ENCODE data around the gene RASEF.
A peak's percentile ranks its signal among the peaks of the same experiment; 100 is the strongest.
"Not testable (repeated sequence)": the region's sequence is repeated elsewhere in the genome, so short reads cannot be mapped to it uniquely, and the experiment has no call there.

Gene RASEF

DNA sequence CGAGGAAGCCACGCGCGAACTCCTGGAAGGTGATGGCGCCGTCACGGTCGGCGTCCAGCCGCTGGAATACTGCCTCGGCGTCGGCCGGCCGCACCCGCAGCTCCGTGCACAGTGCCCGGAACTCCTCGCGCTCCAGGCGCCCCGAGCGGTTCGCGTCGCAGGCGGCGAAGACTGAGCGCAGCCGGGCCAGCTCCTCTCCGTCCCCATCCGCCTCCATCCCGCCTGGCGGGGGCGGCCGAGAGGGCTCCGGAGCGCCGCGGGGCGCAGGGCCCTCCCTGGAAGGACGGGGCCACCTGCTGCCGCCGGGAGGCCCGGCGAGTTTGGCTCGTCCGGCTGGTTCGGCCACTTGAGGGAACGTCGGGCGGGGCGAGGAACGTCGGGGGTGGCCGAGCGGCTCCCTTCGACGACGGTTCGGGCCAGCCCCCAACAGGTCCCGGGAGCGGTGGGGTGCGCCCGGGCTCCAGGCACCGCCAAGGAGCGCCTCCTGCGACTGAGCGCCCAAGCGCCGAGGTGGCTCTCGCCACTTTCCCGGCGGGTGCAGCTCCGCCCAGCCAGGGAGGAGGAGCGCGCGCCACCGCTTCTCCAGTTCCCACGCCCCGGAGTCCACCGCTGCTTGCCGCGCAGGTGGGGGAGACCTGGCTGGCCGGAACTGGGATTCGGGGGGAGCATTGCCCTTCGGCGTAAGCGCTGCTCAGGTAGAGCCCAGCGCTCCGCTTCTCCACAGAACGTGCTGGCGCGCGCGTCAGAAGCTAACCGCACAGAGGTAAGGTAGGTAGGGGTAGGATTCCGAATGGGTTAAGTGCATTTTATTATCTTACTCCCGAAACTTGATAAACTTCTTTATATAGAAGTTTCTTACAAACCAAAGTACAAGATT lies at the start of gene RASEF:
RASEF (minus strand) TSS at position 492 of the 877 bp plus-strand sequence; CDS start at position 217, 275 bp downstream.
- peak within 1 kb of the TSS; percentile 44 for H3K4me3 ChIP-seq (ENCODE audit: low read depth, low read length)

GRCh38 chr9:83111169-83111568 lies 48.2 kb upstream of the RASEF start:
- H3K4me3 ChIP-seq (ENCODE audit: low read depth, low read length) = no peak overlapping the region

GRCh38 chr9:83109296-83109695 lies 46.4 kb upstream of the RASEF start:
- H3K4me3 ChIP-seq (ENCODE audit: low read depth, low read length) = no peak overlapping the region

- H3K4me3 ChIP-seq (ENCODE audit: low read depth, low read length) = no peak overlapping the region
Observed at GRCh38 chr9:83108208-83108607, 45.3 kb upstream of the RASEF start.

DNA sequence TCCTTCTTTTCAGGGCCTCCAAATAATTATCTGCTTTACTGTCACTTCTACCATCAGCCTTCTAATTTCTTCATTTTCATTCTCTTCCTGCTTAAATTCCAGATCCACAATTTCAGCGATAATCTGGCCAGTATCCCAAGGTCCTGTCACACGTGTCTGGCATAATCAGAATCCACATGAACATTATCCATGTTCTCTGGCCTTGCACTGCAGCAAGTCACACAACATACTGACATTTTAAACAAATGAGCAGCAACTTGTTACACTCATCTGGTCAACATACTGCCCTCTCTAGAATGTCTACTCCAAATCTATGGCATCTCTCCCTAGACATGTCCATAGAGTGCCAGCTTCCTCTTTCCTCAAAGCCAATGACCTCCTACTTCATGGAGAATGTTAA lies 43.8 kb upstream of the RASEF start:
- no peak overlapping the region for H3K4me3 ChIP-seq (ENCODE audit: low read depth, low read length)

DNA sequence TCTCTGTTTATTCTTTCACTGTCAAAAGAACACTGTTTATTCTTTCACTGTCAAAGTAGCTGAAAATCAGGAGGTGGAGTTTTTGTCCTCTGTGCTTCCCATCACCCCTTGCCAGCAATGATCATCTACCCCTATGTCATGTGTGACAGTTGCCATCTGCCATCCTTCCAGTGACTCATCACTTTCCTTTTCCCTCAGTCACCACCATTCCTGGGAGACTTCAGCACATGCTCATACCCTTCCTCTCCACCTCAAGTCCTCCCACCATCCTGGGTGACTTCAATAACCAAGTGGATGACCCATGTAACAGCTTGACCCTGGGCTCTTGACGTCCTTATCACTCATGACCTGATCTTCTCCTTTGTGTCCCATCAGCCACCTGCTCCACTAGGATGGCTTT lies 43.3 kb upstream of the RASEF start:
- no peak overlapping the region for H3K4me3 ChIP-seq (ENCODE audit: low read depth, low read length)

- H3K4me3 ChIP-seq (ENCODE audit: low read depth, low read length) = no peak overlapping the region
Observed at GRCh38 chr9:83097633-83098032, 34.7 kb upstream of the RASEF start.

DNA sequence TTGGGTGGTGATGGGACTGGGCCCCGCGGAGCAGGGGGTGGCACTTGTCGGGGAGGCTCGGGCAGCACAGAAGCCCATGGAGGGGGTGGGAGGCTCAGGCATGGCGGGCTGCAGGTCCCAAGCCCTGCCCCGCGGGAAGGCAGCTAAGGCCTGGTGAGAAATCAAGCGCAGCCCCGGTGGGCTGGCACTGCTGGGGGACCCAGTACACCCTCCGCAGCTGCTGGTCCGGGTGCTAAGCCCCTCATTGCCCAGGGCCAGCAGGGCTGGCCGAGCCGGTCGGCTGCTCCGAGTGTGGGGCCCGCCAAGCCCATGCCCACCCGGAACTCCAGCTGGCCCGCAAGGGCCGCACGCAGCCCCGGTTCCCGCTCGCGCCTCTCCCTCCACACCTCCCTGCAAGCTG lies 30.4 kb upstream of the RASEF start:
- not testable (repeated sequence) for H3K4me3 ChIP-seq (ENCODE audit: low read depth, low read length)

GRCh38 chr9:83081846-83082245 lies 18.9 kb upstream of the RASEF start:
- no peak overlapping the region for H3K4me3 ChIP-seq (ENCODE audit: low read depth, low read length)

GRCh38 chr9:83081010-83081409 lies 18.1 kb upstream of the RASEF start:
- no peak overlapping the region for H3K4me3 ChIP-seq (ENCODE audit: low read depth, low read length)

- H3K4me3 ChIP-seq (ENCODE audit: low read depth, low read length) = not testable (repeated sequence)
Observed at GRCh38 chr9:83075932-83076331, 13.0 kb upstream of the RASEF start.

- H3K4me3 ChIP-seq (ENCODE audit: low read depth, low read length) = not testable (repeated sequence)
Observed at GRCh38 chr9:83072498-83072897, 9.6 kb upstream of the RASEF start.

DNA sequence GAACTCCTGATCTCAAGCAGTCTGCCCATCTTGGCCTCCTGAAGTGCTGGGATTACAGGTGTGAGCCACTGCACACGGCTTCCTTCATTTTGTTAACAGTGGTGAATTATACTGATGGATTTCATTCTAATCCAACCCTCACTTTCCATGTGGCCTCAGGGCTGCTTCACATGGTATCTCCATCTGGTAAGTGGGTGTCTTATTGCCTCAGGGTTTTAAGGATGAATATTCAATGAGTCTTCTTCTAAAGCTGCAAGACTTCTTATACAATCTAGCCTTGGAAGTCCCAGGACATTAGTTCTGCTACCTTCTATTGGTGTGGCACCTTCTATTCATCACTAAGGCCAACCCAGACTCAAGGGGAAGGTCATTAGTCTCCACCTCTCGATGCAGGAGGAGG lies 8.7 kb upstream of the RASEF start:
- H3K4me3 ChIP-seq (ENCODE audit: low read depth, low read length) = no peak overlapping the region

GRCh38 chr9:83070261-83070660 lies 7.3 kb upstream of the RASEF start:
- no peak overlapping the region for H3K4me3 ChIP-seq (ENCODE audit: low read depth, low read length)

GRCh38 chr9:83069651-83070050 lies 6.7 kb upstream of the RASEF start:
- no peak overlapping the region for H3K4me3 ChIP-seq (ENCODE audit: low read depth, low read length)

DNA sequence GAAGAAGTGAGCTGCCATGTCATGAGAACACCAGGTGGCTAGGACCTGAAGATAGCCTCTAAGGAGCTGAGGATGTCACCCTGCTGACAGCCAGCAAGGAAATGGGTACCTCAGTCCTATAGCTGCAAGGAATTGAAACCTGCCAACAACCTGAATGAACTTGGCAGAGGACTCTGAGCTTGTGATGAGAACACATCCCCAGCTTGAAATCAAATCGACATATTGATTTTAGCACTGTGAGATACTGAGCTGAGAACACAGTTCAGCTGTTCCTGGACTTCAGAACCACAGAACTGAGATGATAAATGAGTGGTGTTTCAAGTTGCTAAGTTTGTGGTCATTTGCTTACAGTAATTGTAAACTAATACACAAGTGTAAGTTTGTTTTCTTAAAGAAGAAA lies 5.5 kb upstream of the RASEF start:
- no peak overlapping the region for H3K4me3 ChIP-seq (ENCODE audit: low read depth, low read length)

- no peak overlapping the region for H3K4me3 ChIP-seq (ENCODE audit: low read depth, low read length)
Observed at GRCh38 chr9:83067579-83067978, 4.6 kb upstream of the RASEF start.

DNA sequence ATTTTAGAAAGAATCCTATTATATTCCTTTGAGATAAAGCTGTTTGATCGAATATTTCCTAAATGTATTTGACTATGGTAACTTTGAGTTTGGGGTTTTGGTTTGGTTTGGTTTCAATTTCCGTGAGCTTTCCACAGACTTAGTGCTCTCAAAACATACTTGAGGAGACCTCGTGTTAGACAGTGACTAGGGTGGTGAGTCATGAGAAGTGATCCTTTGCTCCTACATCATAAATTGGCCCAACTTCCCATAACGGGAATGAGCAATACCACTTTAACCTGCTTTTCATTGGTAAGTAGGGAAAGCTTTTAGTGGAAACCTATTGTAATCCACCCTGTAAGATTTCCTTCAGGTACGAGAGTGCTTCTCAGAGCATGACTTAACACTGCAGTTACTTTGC lies 3.8 kb upstream of the RASEF start:
- H3K4me3 ChIP-seq (ENCODE audit: low read depth, low read length) = no peak overlapping the region

DNA sequence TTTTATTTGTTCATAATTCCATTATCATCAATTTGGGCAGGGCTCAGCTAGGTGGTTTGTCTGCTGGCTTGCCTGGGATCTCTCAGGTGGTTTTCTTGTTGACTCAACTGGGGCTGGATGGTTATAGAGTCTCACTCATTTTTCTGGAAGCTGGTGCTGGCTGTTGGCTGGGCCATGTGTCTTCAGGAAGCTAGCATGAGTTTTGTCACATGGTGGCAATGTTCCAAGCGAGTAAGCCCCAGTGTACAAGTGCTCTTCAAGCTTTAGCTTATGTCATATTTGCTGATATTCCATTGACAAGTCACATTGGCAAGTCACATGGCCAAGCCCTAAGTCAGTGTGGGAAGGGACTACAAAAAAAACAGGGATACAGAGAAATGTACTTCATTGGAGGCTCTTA lies 2.3 kb upstream of the RASEF start:
- H3K4me3 ChIP-seq (ENCODE audit: low read depth, low read length) = no peak overlapping the region

DNA sequence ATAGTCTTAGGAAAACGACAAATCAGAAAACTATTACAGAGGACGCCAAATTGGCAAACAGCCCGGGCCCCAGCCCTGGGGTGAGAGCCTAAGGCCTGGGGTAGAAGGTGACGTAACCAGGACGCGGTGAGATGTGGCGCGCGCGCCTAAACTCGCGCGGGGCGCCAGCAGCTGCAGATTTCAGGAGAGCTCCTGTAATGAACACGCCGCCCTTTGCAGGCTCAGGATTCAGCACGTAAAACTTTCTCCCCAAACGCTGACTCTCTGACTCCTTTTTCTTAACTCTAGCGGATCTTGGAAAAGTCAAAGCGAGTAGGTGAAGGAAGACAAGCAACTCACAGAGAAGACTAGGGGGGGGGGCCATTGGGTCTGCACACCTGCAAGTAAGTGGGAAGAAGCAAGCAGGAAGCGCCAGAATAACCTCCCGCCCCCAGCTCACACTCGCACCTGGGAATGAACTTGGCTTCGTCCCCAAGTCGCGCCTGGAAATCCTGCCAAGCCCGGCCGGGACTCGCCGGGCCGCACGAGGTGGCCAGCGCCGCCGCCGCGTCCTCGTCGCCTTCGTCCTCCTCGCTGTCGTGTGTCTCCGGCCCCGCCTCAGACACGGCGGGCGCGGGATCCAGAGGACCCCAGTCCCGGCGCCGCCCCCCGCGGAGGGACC lies 822 bp downstream of the RASEF start:
- peak overlapping the region; percentile 44 for H3K4me3 ChIP-seq (ENCODE audit: low read depth, low read length)

- no peak overlapping the region for H3K4me3 ChIP-seq (ENCODE audit: low read depth, low read length)
Observed at GRCh38 chr9:83061036-83061435, 1.9 kb downstream of the RASEF start.

DNA sequence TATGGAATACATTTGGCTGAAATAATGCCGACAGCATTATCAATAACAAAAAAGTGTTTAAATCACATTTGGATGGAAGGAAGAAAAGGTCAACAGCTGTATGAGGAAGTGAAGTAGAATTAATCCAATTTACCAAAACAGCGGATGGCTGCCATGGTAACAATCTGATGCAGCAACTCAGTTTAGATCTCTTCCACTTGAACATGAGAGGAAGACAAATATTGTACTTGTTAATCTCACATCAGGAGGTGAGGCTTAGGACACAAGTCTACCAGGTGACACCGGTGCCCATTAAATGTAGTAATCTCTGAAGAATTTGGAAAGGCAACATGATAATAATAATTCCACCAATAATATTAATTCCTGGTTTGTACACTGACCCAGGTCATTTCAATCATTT lies 2.4 kb downstream of the RASEF start:
- no peak overlapping the region for H3K4me3 ChIP-seq (ENCODE audit: low read depth, low read length)

Data from iPS-11a (cell line).